ENCODE measurements around the gene FIBP. TPM values are rescaled to one million over a fixed set of nuclear protein-coding genes. Genes with fewer than 3 reads are reported as not detected.
A peak's percentile ranks its signal among the peaks of the same experiment; 100 is the strongest.

The FIBP gene
- polyA plus RNA-seq, 6 donors from 2014 or later, result 91.2 to 191 (median 107) TPM

GRCh38 chr11:65883058-65883761 is 5.1 kb downstream of the FIBP start:
- Mint-ChIP-seq H3K27ac (peak overlapping the region in 1 of 6 donors; percentile 76), H3K4me3 (no peak overlapping the region), H3K9me3 (no peaks in the 10 kb centered on the region), H3K4me1 (peaks cover 30 to 52% (median 41%) of the 10 kb centered on the region in 3 donors), H3K36me3 (peaks cover 0 to 4% of the 10 kb centered on the region in 2 donors), H3K27me3 (no peaks in the 10 kb centered on the region)
- DNase-seq (no peak), ATAC-seq (ENCODE audit: low read depth in 2 of 2) (no peak)

GRCh38 chr11:65882120-65883057 is 5.9 kb downstream of the FIBP start:
- Mint-ChIP-seq H3K27ac (peak overlapping the region in 2 of 6 donors; percentile 76 to 84), H3K4me3 (peak overlapping the region in 1 of 8 donors; percentile 44), H3K9me3 (no peaks in the 10 kb centered on the region), H3K27me3 (no peaks in the 10 kb centered on the region), H3K4me1 (peaks cover 23 to 47% (median 33%) of the 10 kb centered on the region in 3 donors), H3K36me3 (peaks cover 0 to 4% of the 10 kb centered on the region in 2 donors)
- DNase-seq, result no peak
- no peak for ATAC-seq (ENCODE audit: low read depth in 2 of 2)

DNA sequence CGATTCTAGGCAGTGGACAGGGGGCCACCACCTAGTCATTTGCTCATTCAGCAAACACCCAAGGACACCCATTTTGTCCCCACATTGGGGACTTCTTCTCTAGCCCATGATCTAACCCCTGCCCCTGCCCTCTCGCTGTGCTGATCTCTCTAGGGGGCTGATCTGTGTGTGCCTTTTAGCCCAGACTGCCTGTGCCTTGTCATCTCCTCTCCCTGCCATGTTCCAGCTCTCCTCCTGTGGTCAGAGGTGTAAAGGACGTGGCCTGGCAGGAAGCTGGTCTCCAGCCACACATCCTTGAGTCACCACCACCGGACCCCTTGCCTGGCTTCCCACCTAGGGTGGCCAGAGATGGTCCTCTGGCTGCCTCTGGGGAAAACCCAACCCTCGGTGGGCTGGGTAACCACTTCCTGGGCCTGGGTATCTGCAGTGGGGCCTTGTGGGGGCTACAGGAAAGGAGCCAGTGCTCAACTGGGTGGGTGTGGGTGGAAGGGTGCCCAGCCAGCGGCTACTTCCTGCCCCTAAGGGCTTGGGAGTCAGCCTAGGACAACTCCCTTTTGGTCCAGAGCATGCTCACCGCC is 7.3 kb downstream of the FIBP start:
- DNase-seq (no peak), ATAC-seq (ENCODE audit: low read depth in 2 of 2) (no peak)
- H3K27ac Mint-ChIP-seq, result peak overlapping the region in 2 of 6 donors; percentile 80 to 85
- no peaks in the 10 kb centered on the region for H3K9me3 Mint-ChIP-seq
- H3K36me3 Mint-ChIP-seq, result peaks cover 0 to 4% of the 10 kb centered on the region in 2 donors
- H3K27me3 Mint-ChIP-seq, result no peaks in the 10 kb centered on the region
- H3K4me3 Mint-ChIP-seq, result no peak overlapping the region
- H3K4me1 Mint-ChIP-seq, result peaks cover 15 to 32% (median 21%) of the 10 kb centered on the region in 3 donors

DNA sequence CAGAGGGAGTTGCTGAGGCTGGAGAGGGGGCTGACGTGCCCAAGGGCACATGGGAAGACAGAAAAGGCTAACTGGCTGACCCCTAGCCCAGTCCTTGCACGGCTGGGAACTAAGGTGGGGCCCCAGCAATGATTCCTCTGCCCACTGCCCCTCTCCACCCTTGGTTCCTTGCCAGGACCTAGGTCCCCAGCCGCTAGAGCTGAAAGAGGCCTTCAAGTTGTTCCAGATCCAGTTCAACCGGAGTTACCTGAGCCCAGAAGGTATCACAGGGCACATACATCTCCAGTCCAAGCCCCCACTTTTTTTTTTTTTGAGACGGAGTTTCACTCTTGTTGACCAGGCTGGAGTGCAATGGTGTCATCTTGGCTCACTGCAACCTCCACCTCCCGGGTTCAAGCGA is 8.2 kb downstream of the FIBP start:
- Mint-ChIP-seq H3K4me3 (peak overlapping the region in 1 of 8 donors; percentile 27), H3K4me1 (peaks cover 12 to 28% (median 15%) of the 10 kb centered on the region in 3 donors)
- ATAC-seq (ENCODE audit: low read depth in 2 of 2), result no peak

GRCh38 chr11:65879617-65880016 is 8.7 kb downstream of the FIBP start, which contains the start of gene CTSW:
Gene CTSW (plus strand): TSS chr11:65879837. CDS start chr11:65879855, 18 bp downstream.
- no peak for DNase-seq
- peak within 1 kb of the TSS in 1 of 8 donors; percentile 27 for H3K4me3 Mint-ChIP-seq
- H3K36me3 Mint-ChIP-seq, result peaks cover 0 to 3% of the 10 kb centered on the region in 2 donors
- no peak for ATAC-seq (ENCODE audit: low read depth in 2 of 2)
- H3K9me3 Mint-ChIP-seq, result no peaks in the 10 kb centered on the region
- peak within 1 kb of the TSS in 2 of 6 donors; percentile 29 to 81 for H3K27ac Mint-ChIP-seq
- peaks cover 8 to 23% (median 11%) of the 10 kb centered on the region in 3 donors for H3K4me1 Mint-ChIP-seq
- no peaks in the 10 kb centered on the region for H3K27me3 Mint-ChIP-seq

More for the DNA sequence above, 8.2 kb downstream of the FIBP start:
- peaks cover 0 to 4% of the 10 kb centered on the region in 2 donors for H3K36me3 Mint-ChIP-seq
- no peaks in the 10 kb centered on the region for H3K9me3 Mint-ChIP-seq
- no peaks in the 10 kb centered on the region for H3K27me3 Mint-ChIP-seq
- peak overlapping the region in 1 of 6 donors; percentile 5 for H3K27ac Mint-ChIP-seq
- no peak for DNase-seq

- Mint-ChIP-seq H3K27me3 (peaks cover 0 to 7% (median 0%) of the 10 kb centered on the region in 3 donors), H3K4me1 (peaks cover 22% of the 10 kb centered on the region in 3 donors), H3K4me3 (peak overlapping the region; percentile 83 to 94 (median 89)), H3K36me3 (no peaks in the 10 kb centered on the region), H3K27ac (peak overlapping the region; percentile 84 to 98 (median 97)), H3K9me3 (no peaks in the 10 kb centered on the region)
- DNase-seq (peak; percentile 98), ATAC-seq (ENCODE audit: low read depth in 2 of 2) (peak; percentile 88 to 92)
Measured at GRCh38 chr11:65873318-65874156, 14.7 kb downstream of the FIBP start.

- DNase-seq (no peak), ATAC-seq (ENCODE audit: low read depth in 2 of 2) (no peak)
- Mint-ChIP-seq H3K36me3 (no peaks in the 10 kb centered on the region), H3K27me3 (peaks cover 0 to 7% (median 0%) of the 10 kb centered on the region in 3 donors), H3K4me3 (peak within 1 kb of the TSS; percentile 83 to 94 (median 89)), H3K27ac (peak within 1 kb of the TSS; percentile 84 to 98 (median 97)), H3K9me3 (no peaks in the 10 kb centered on the region), H3K4me1 (peaks cover 22 to 25% (median 22%) of the 10 kb centered on the region in 3 donors)
Measured at GRCh38 chr11:65872586-65873317, 15.5 kb downstream of the FIBP start, which contains the start of gene EFEMP2. Gene EFEMP2 (minus strand): TSS chr11:65872800. CDS start chr11:65872354, 446 bp downstream.

DNA sequence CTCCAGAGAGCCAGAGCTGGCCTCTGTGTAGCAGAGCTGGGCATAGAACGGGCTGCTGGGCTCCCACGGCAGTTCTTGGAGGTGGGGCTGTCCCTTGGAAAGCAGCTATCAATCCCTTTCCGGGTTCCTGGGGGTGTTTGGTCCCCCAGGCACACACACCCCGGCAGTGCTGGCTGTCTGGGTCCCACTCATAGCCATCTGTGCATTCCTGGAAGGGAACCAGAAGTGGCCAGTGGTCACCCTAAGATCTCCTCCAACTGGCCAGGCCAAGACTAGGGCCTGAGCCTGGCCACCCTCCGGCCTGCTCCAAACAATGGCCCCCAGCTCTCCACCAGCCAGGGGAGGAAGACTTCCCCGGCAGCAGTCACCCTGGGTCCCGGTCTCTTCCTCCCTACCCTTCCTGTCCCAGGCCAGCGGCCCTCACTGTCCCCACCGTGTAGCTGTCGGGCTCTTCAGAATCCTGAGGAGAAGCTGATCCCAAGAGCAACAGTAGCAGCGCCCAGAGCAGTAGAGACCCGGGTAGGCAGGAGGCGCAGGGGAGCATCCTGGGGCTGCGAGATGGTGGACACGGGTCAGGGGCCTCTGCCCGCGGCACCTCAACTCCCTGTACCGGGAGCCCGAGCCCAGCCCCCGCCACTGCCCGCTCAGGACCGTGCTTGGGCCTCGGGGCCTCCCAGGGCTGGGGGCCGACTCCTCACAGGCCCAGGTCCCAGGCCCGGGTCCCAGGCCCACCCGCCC is 16.3 kb downstream of the FIBP start:
- H3K27ac Mint-ChIP-seq, result peak overlapping the region in 2 of 6 donors; percentile 14 to 65
- ATAC-seq (ENCODE audit: low read depth in 2 of 2), result no peak

GRCh38 chr11:65870706-65871681 is 17.3 kb downstream of the FIBP start:
- DNase-seq (no peak), ATAC-seq (ENCODE audit: low read depth in 2 of 2) (no peak)
- peaks cover 0 to 7% (median 0%) of the 10 kb centered on the region in 3 donors for H3K27me3 Mint-ChIP-seq
- no peaks in the 10 kb centered on the region for H3K36me3 Mint-ChIP-seq
- no peaks in the 10 kb centered on the region for H3K9me3 Mint-ChIP-seq
- H3K4me3 Mint-ChIP-seq, result peak overlapping the region in 6 of 8 donors; percentile 52 to 82 (median 60)
- H3K27ac Mint-ChIP-seq, result peak overlapping the region in 2 of 6 donors; percentile 14 to 36
- H3K4me1 Mint-ChIP-seq, result peaks cover 22 to 33% (median 22%) of the 10 kb centered on the region in 3 donors

More for the DNA sequence above, 16.3 kb downstream of the FIBP start:
- DNase-seq, result no peak
- Mint-ChIP-seq H3K4me3 (peak overlapping the region in 7 of 8 donors; percentile 45 to 77 (median 54)), H3K36me3 (no peaks in the 10 kb centered on the region), H3K4me1 (peaks cover 22 to 32% (median 22%) of the 10 kb centered on the region in 3 donors), H3K9me3 (no peaks in the 10 kb centered on the region), H3K27me3 (peaks cover 0 to 7% (median 0%) of the 10 kb centered on the region in 3 donors)

DNA sequence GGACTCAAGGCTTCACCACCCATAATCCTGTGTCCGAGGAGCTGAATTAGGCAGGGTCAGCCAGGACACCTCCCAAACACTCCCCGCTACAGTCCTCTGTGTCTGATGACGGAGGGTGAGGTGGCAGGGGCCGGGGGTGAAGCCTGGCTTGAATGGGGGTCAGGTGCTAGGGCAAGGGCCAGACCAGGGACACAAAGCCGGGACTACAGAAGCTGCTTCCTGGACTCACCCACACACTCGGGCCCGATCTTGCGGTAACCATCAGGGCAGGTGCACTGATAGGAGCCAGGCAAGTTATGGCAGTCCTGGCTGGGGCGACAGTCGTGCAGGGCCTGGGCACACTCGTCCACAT is 18.0 kb downstream of the FIBP start:
- H3K36me3 Mint-ChIP-seq, result peaks cover 0 to 1% of the 10 kb centered on the region in 2 donors
- no peak for DNase-seq
- H3K4me3 Mint-ChIP-seq, result peak overlapping the region in 3 of 8 donors; percentile 29 to 82 (median 61)
- no peak overlapping the region for H3K27ac Mint-ChIP-seq
- no peaks in the 10 kb centered on the region for H3K9me3 Mint-ChIP-seq
- no peak for ATAC-seq (ENCODE audit: low read depth in 2 of 2)
- H3K27me3 Mint-ChIP-seq, result peaks cover 0 to 7% (median 0%) of the 10 kb centered on the region in 3 donors
- H3K4me1 Mint-ChIP-seq, result peaks cover 22 to 34% (median 23%) of the 10 kb centered on the region in 3 donors

All from naive B cell (primary cell).